ENCODE measurements around the gene COL4A1. TPM values are rescaled to one million over a fixed set of nuclear protein-coding genes. Genes with fewer than 3 reads are reported as not detected.

The COL4A1 gene
- polyA plus RNA-seq, 1 donor (not counting 4 experiments of a cell fraction or from before 2014, with no cell fraction given): 22.3 TPM

DNA sequence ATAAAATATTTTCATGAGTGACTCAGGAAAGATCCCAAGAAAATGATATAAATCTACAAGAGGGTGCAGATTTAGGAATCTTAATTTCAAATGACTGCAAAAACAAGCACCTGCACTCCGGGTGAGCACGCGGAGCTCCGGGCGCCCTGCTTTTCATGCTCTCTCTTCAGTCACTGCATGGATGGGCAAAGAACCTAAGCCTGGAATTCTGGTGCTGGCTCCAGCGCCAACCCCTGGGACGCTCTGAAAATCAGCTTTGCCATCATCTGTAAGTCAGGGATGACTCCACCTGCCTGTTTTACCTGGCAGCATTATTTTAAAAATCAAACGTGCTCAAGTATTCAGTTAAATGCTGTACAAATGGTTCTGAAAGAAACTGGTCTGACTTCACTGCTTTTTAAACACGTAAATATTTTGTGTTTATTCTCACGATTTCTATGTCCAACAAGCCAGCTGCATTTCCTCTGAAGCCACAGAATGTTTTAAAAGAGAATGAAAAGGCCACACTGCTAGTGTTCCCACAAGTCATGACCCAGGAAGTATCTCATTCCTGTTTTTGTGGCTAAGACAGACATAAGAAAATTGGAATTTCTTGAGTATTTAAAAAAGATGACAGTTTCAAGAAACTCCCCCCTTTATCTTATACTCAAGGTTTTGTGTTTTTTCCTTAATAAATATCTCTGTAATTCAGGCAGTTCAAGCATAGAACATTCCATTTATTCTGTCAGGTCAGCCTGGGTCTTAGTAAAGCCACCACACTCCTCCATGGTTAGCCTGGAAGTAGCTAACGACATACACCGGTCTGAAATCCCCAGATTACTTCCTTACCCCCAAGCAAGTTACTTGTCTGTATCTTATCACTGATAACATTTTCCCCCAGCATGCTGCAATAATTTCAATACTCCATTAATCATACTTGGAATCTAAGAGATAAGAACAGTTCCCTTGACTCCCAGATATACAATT, 81.1 kb downstream of the COL4A1 start:
- Histone ChIP-seq H3K4me2 (ENCODE audit: control insufficient read depth, extremely low read depth, insufficient read depth, low read depth, low read length) (no peak overlapping the region), H3K9ac (ENCODE audit: control insufficient read depth, extremely low read depth, insufficient read depth, low read length) (no peak overlapping the region), H2AFZ (ENCODE audit: control insufficient read depth, low read length) (no peak overlapping the region), H3K27ac (ENCODE audit: control insufficient read depth, insufficient read depth, low read length) (no peak overlapping the region), H4K20me1 (ENCODE audit: control insufficient read depth, extremely low read depth, insufficient read depth, low read length) (no peaks in the 10 kb centered on the region), H3K4me1 (ENCODE audit: control insufficient read depth, extremely low read depth, insufficient read depth, low read length) (peaks cover 15% of the 10 kb centered on the region), H3K27me3 (ENCODE audit: control insufficient read depth, extremely low read depth, insufficient read depth, low read length) (no peaks in the 10 kb centered on the region), H3K36me3 (ENCODE audit: control insufficient read depth in 2 of 2, extremely low read depth in 1 of 2, insufficient read depth in 2 of 2, low read length in 2 of 2) (no peaks in the 10 kb centered on the region), H3K79me2 (ENCODE audit: control insufficient read depth, insufficient read depth, low read length) (no peaks in the 10 kb centered on the region), H3K9me1 (ENCODE audit: control insufficient read depth, extremely low read depth, insufficient read depth, low read length) (no peaks in the 10 kb centered on the region), H3K4me3 (ENCODE audit: control insufficient read depth in 2 of 3, extremely low read depth in 1 of 3, insufficient read depth in 2 of 3, low read depth in 1 of 3, low read length in 3 of 3) (no peak overlapping the region), H3K9me3 (ENCODE audit: control insufficient read depth, low read depth, low read length) (no peaks in the 10 kb centered on the region)
- dilution Hi-C loops (cut with MboI; ENCODE audit: extremely low pct_ligation_motif_present, low sequenced_read_pairs): no loop called here
- TF ChIP-seq, protein P1, sequence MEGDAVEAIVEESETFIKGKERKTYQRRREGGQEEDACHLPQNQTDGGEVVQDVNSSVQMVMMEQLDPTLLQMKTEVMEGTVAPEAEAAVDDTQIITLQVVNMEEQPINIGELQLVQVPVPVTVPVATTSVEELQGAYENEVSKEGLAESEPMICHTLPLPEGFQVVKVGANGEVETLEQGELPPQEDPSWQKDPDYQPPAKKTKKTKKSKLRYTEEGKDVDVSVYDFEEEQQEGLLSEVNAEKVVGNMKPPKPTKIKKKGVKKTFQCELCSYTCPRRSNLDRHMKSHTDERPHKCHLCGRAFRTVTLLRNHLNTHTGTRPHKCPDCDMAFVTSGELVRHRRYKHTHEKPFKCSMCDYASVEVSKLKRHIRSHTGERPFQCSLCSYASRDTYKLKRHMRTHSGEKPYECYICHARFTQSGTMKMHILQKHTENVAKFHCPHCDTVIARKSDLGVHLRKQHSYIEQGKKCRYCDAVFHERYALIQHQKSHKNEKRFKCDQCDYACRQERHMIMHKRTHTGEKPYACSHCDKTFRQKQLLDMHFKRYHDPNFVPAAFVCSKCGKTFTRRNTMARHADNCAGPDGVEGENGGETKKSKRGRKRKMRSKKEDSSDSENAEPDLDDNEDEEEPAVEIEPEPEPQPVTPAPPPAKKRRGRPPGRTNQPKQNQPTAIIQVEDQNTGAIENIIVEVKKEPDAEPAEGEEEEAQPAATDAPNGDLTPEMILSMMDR (optimal IDR thresholded peaks at IDR 0.05 in 1 of 3, IDR thresholded peaks at IDR 0.05 in 1 of 3, conservative IDR thresholded peaks at IDR 0.05 in 1 of 3; ENCODE audit: extremely low read depth in 1 of 3, insufficient read depth in 2 of 3, low read length in 3 of 3): no peak
- no peak for TF ChIP-seq EZH2 (IDR thresholded peaks at IDR 0.05; ENCODE audit: low read length)
- FAIRE-seq (no peak), DNase-seq (ENCODE audit: low read depth, low spot score) (no peak)

GRCh38 chr13:110225003-110225402, 82.0 kb downstream of the COL4A1 start:
- no peaks in the 10 kb centered on the region for H4K20me1 ChIP-seq (ENCODE audit: control insufficient read depth, extremely low read depth, insufficient read depth, low read length)
- H3K9me3 ChIP-seq (ENCODE audit: control insufficient read depth, low read depth, low read length): no peaks in the 10 kb centered on the region
- no peaks in the 10 kb centered on the region for H3K79me2 ChIP-seq (ENCODE audit: control insufficient read depth, insufficient read depth, low read length)
- no peaks in the 10 kb centered on the region for H3K9me1 ChIP-seq (ENCODE audit: control insufficient read depth, extremely low read depth, insufficient read depth, low read length)
- H3K4me3 ChIP-seq (ENCODE audit: control insufficient read depth in 2 of 3, extremely low read depth in 1 of 3, insufficient read depth in 2 of 3, low read depth in 1 of 3, low read length in 3 of 3): no peak overlapping the region
- DNase-seq (ENCODE audit: low read depth, low spot score): no peak
- H3K4me1 ChIP-seq (ENCODE audit: control insufficient read depth, extremely low read depth, insufficient read depth, low read length): peaks cover 15% of the 10 kb centered on the region
- no peak overlapping the region for H2AFZ ChIP-seq (ENCODE audit: control insufficient read depth, low read length)
- no peak overlapping the region for H3K9ac ChIP-seq (ENCODE audit: control insufficient read depth, extremely low read depth, insufficient read depth, low read length)
- no peaks in the 10 kb centered on the region for H3K27me3 ChIP-seq (ENCODE audit: control insufficient read depth, extremely low read depth, insufficient read depth, low read length)
- dilution Hi-C loops (cut with MboI; ENCODE audit: extremely low pct_ligation_motif_present, low sequenced_read_pairs): no loop called here
- TF ChIP-seq, protein P1 (optimal IDR thresholded peaks at IDR 0.05 in 1 of 3, IDR thresholded peaks at IDR 0.05 in 1 of 3, conservative IDR thresholded peaks at IDR 0.05 in 1 of 3; ENCODE audit: extremely low read depth in 1 of 3, insufficient read depth in 2 of 3, low read length in 3 of 3): no peak
- no peak overlapping the region for H3K27ac ChIP-seq (ENCODE audit: control insufficient read depth, insufficient read depth, low read length)
- no peaks in the 10 kb centered on the region for H3K36me3 ChIP-seq (ENCODE audit: control insufficient read depth in 2 of 2, extremely low read depth in 1 of 2, insufficient read depth in 2 of 2, low read length in 2 of 2)
- H3K4me2 ChIP-seq (ENCODE audit: control insufficient read depth, extremely low read depth, insufficient read depth, low read depth, low read length): no peak overlapping the region
- FAIRE-seq: no peak

Measured in keratinocyte (primary cell).